Gastroesophageal sphincter (tissue), 3 donors: ENCODE results near the gene ING2.
"Not testable (repeated sequence)": the region's sequence is repeated elsewhere in the genome, so short reads cannot be mapped to it uniquely, and the experiment has no call there.

ENCODE experiments used
- POLR2A ChIP-seq, 2 donors: fragments of 450-650 bp; IDR thresholded peaks; one replicate each; pipeline ENCODE4 v1.6.1; 2017; ENCODE audit warnings: antibody characterized with exemption in 2 of 2, mild to moderate bottlenecking in 2 of 2, moderate library complexity in 1 of 2
- TF ChIP-seq, protein P1 (sequence below), 4 experiments: fragments of 200-600 bp in 2 of 4; fragments of 450-650 bp in 2 of 4; sonication (generic) in 1 of 4; IDR thresholded peaks; one replicate each; pipeline ENCODE4 v1.5.1; 2017 to 2019; ENCODE audit warnings: antibody characterized with exemption in 4 of 4, mild to moderate bottlenecking in 2 of 4, moderate library complexity in 2 of 4

DNA sequence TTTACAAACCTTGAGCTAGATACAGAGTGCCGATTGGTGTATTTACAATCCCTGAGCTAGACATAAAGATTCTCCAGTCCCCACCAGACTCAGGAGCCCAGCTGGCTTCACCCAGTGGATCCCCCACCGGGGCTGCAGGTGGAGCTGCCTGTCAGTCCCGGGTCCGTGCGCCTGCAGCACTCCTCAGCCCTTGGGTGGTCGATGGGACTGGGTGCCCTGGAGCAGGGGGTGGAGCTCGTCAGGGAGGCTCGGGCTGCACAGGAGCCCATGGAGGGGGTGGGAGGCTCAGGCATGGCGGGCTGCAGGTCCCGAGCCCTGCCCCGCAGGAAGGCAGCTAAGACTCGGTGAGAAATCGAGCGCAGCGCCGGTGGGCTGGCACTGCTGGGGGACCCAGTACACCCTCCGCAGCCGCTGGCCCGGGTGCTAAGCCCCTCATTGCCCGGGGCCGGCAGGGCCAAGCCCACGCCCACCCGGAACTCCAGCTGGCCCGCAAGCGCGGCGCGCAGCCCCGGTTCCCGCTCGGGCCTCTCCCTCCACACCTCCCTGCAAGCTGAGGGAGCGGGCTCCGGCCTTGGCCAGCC lies 22.3 kb upstream of the ING2 start:
- TF ChIP-seq POLR2A (IDR thresholded peaks at IDR 0.05) = not testable (repeated sequence)
- TF ChIP-seq, protein P1, sequence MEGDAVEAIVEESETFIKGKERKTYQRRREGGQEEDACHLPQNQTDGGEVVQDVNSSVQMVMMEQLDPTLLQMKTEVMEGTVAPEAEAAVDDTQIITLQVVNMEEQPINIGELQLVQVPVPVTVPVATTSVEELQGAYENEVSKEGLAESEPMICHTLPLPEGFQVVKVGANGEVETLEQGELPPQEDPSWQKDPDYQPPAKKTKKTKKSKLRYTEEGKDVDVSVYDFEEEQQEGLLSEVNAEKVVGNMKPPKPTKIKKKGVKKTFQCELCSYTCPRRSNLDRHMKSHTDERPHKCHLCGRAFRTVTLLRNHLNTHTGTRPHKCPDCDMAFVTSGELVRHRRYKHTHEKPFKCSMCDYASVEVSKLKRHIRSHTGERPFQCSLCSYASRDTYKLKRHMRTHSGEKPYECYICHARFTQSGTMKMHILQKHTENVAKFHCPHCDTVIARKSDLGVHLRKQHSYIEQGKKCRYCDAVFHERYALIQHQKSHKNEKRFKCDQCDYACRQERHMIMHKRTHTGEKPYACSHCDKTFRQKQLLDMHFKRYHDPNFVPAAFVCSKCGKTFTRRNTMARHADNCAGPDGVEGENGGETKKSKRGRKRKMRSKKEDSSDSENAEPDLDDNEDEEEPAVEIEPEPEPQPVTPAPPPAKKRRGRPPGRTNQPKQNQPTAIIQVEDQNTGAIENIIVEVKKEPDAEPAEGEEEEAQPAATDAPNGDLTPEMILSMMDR (IDR thresholded peaks at IDR 0.05) = not testable (repeated sequence)
